Tibial artery (tissue), 4 donors: Measurements from ENCODE around the gene POU2AF1.

Source experiments
- DNase-seq, 2 donors: peaks; one replicate each; pipeline ENCODE4 v3.0.0-alpha.2; 2019
- H3K27ac ChIP-seq, 2 donors: fragments of 200-600 bp; sonication (generic) in 1 of 2; 1 replicate in 1 of 2; 2 replicates in 1 of 2; pipeline ENCODE4 v1.5.1; 2018 to 2019; ENCODE audit warnings: mild to moderate bottlenecking in 1 of 2
- H3K27me3 ChIP-seq, 2 donors: fragments of 200-600 bp; sonication (generic) in 1 of 2; one replicate each; pipeline versions ENCODE4 v1.5.1 to v1.6.0; 2016 to 2019
- H3K36me3 ChIP-seq, 3 donors: fragments of 200-600 bp; sonication (generic) in 2 of 3; one replicate each; pipeline ENCODE4 v1.5.1; 2016 to 2019; ENCODE audit warnings: mild to moderate bottlenecking in 2 of 3
- H3K4me1 ChIP-seq, 4 donors: fragments of 200-600 bp; sonication (generic) in 2 of 4; 1 replicate in 3 of 4; 2 replicates in 1 of 4; pipeline ENCODE4 v1.5.1; 2016 to 2019
- H3K4me3 ChIP-seq, 2 donors: fragments of 200-600 bp; sonication (generic) in 1 of 2; 1 replicate in 1 of 2; 2 replicates in 1 of 2; pipeline ENCODE4 v1.5.1; 2018 to 2019; ENCODE audit warnings: mild to moderate bottlenecking in 2 of 2
- H3K9me3 ChIP-seq, 3 donors: fragments of 200-600 bp; sonication (generic) in 1 of 3; one replicate each; pipeline ENCODE4 v1.5.1; 2016 to 2019
- intact Hi-C: fragments of 100-400 bp; cut with DNase I; formaldehyde crosslinking; loops from one replicate; pipeline ENCODE4 v1.15.0; 2023; ENCODE audit warnings: low total_unique reads
- TF ChIP-seq, protein P1 (sequence below), 2 experiments: fragments of 200-600 bp in 1 of 2; fragments of 450-650 bp in 1 of 2; IDR thresholded peaks; one replicate each; pipeline ENCODE4 v1.5.1; 2017 to 2019; ENCODE audit warnings: antibody characterized with exemption in 2 of 2, mild to moderate bottlenecking in 1 of 2, moderate library complexity in 1 of 2

POU2AF1 gene

DNA sequence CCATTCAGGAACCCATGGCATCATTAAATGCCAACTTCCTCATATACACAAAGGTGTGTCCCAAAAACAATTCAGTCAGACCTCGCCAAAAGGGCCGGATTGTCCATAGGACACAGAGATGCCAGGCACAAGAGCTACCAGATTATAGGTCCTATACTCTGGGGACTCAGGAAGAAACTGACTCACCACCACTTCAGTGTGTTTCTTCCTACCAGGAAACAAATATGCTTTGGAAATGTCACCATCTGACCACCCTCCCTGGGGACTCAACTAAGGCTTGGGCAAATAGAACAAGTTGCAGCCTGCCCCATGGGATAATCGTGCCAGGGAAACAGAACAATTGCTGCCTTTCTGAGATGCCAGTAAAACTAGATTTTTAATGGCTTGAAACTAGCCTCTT, 69.0 kb downstream of the POU2AF1 start:
- intact Hi-C loops = no loop called here
- H3K4me3 ChIP-seq = no peak overlapping the region
- H3K4me1 ChIP-seq = no peaks in the 10 kb centered on the region
- TF ChIP-seq, protein P1, sequence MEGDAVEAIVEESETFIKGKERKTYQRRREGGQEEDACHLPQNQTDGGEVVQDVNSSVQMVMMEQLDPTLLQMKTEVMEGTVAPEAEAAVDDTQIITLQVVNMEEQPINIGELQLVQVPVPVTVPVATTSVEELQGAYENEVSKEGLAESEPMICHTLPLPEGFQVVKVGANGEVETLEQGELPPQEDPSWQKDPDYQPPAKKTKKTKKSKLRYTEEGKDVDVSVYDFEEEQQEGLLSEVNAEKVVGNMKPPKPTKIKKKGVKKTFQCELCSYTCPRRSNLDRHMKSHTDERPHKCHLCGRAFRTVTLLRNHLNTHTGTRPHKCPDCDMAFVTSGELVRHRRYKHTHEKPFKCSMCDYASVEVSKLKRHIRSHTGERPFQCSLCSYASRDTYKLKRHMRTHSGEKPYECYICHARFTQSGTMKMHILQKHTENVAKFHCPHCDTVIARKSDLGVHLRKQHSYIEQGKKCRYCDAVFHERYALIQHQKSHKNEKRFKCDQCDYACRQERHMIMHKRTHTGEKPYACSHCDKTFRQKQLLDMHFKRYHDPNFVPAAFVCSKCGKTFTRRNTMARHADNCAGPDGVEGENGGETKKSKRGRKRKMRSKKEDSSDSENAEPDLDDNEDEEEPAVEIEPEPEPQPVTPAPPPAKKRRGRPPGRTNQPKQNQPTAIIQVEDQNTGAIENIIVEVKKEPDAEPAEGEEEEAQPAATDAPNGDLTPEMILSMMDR (IDR thresholded peaks at IDR 0.05) = no peak
- no peaks in the 10 kb centered on the region for H3K27me3 ChIP-seq
- H3K9me3 ChIP-seq = no peaks in the 10 kb centered on the region
- no peaks in the 10 kb centered on the region for H3K36me3 ChIP-seq
- DNase-seq = no peak
- H3K27ac ChIP-seq = no peak overlapping the region

GRCh38 chr11:111309215-111309915, 69.7 kb downstream of the POU2AF1 start:
- TF ChIP-seq, protein P1 (IDR thresholded peaks at IDR 0.05) = no peak
- H3K27ac ChIP-seq = no peak overlapping the region
- no peak overlapping the region for H3K4me3 ChIP-seq
- intact Hi-C loops = no loop called here
- H3K27me3 ChIP-seq = no peaks in the 10 kb centered on the region
- no peaks in the 10 kb centered on the region for H3K36me3 ChIP-seq
- DNase-seq = no peak
- no peaks in the 10 kb centered on the region for H3K9me3 ChIP-seq
- no peaks in the 10 kb centered on the region for H3K4me1 ChIP-seq

- intact Hi-C loops = no loop called here
- Histone ChIP-seq H3K4me3 (no peak overlapping the region), H3K27me3 (no peaks in the 10 kb centered on the region), H3K9me3 (no peaks in the 10 kb centered on the region), H3K36me3 (no peaks in the 10 kb centered on the region), H3K4me1 (peaks cover 0 to 5% (median 0%) of the 10 kb centered on the region in 4 donors), H3K27ac (no peak overlapping the region)
- TF ChIP-seq, protein P1 (IDR thresholded peaks at IDR 0.05) = no peak
- DNase-seq = no peak
Measured at GRCh38 chr11:111308140-111308539, 70.9 kb downstream of the POU2AF1 start.

DNA sequence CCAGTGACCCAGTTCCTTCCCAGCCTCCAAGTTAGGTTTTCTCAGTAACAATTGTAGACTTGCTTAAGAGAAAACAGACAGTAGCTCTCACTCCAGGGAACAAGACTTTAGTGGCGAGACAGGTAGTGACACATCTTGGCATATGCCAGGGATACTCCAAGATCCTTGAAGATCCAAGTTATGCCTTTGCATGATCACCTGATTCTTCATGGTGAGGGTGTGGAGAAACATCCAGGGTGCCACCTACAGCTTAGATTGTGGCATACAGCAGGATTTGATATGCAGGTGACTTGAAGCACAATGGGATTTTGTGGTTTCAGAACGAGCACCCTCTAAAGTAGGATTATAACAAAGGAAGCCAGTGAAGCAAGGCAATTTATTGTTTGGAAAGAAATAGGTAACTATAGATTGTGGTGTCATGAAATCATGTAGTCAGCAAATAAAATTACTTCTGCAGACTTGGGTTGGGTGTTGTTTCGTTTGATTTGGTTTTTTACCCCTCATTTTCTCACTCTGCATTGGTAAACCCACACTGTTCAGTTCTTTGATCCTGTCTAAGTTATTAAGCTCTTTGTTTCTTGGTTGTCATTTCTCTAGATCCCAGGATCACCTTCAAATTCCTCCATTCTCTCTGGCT, 71.5 kb downstream of the POU2AF1 start:
- H3K4me1 ChIP-seq = peaks cover 0 to 8% (median 0%) of the 10 kb centered on the region in 4 donors
- H3K27ac ChIP-seq = no peak overlapping the region
- TF ChIP-seq, protein P1 (IDR thresholded peaks at IDR 0.05) = no peak
- H3K36me3 ChIP-seq = no peaks in the 10 kb centered on the region
- intact Hi-C loops = no loop called here
- no peaks in the 10 kb centered on the region for H3K9me3 ChIP-seq
- no peak for DNase-seq
- no peaks in the 10 kb centered on the region for H3K27me3 ChIP-seq
- H3K4me3 ChIP-seq = no peak overlapping the region

GRCh38 chr11:111306321-111306720, 72.8 kb downstream of the POU2AF1 start:
- no peak for DNase-seq
- Histone ChIP-seq H3K27ac (no peak overlapping the region), H3K4me1 (peaks cover 0 to 8% (median 0%) of the 10 kb centered on the region in 4 donors), H3K9me3 (no peaks in the 10 kb centered on the region), H3K36me3 (no peaks in the 10 kb centered on the region), H3K4me3 (no peak overlapping the region), H3K27me3 (no peaks in the 10 kb centered on the region)
- TF ChIP-seq, protein P1 (IDR thresholded peaks at IDR 0.05) = no peak
- intact Hi-C loops = no loop called here
